Transverse colon (tissue), 4 donors: ENCODE data around the gene CCDC102B.

Experiments used
- POLR2A ChIP-seq: fragments of 450-650 bp; IDR thresholded peaks from one replicate; pipeline ENCODE4 v1.6.1; 2016; ENCODE audit warnings: antibody characterized with exemption, mild to moderate bottlenecking, moderate library complexity
- POLR2AphosphoS5 ChIP-seq, 3 donors: sonication (generic); formaldehyde crosslinking; IDR thresholded peaks; one replicate each; pipeline ENCODE4 v1.6.1; 2016; ENCODE audit warnings: antibody characterized with exemption in 3 of 3
- TF ChIP-seq, protein P1 (sequence below), 5 experiments: fragments of 200-600 bp in 3 of 5; fragments of 450-650 bp in 2 of 5; sonication (generic) in 3 of 5; IDR thresholded peaks; 1 replicate in 2 of 5; 2 replicates in 3 of 5; pipeline ENCODE4 v1.5.1; 2016 to 2017; ENCODE audit warnings: antibody characterized with exemption in 5 of 5, inconsistent platforms in 3 of 5, mild to moderate bottlenecking in 2 of 5, moderate library complexity in 1 of 5

DNA sequence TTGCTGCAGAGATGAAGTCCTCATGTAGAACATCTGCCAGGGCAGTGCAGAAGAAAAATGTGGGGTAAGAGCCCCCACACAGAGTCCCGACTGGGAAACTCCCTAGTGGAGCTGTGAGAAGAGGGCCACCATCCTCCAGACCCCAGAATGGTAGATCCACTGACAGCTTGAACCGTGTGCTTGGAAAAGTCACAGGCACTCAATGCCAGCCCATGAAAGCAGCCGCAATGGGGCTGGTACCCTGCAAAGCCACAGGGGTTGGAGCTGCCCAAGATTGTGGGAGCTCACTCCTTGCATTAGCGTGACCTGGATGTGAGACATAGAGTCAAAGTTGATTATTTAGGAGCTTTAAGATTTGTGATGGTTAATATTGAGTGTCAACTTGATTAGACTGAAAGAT lies 197.8 kb downstream of the CCDC102B start:
- TF ChIP-seq, protein P1, sequence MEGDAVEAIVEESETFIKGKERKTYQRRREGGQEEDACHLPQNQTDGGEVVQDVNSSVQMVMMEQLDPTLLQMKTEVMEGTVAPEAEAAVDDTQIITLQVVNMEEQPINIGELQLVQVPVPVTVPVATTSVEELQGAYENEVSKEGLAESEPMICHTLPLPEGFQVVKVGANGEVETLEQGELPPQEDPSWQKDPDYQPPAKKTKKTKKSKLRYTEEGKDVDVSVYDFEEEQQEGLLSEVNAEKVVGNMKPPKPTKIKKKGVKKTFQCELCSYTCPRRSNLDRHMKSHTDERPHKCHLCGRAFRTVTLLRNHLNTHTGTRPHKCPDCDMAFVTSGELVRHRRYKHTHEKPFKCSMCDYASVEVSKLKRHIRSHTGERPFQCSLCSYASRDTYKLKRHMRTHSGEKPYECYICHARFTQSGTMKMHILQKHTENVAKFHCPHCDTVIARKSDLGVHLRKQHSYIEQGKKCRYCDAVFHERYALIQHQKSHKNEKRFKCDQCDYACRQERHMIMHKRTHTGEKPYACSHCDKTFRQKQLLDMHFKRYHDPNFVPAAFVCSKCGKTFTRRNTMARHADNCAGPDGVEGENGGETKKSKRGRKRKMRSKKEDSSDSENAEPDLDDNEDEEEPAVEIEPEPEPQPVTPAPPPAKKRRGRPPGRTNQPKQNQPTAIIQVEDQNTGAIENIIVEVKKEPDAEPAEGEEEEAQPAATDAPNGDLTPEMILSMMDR (IDR thresholded peaks at IDR 0.05) = no peak
- TF ChIP-seq POLR2A (no peak), POLR2AphosphoS5 (IDR thresholded peaks at IDR 0.05) (no peak)
